Measurements from ENCODE around the gene PSORS1C1.
A peak's percentile ranks its signal among the peaks of the same experiment; 100 is the strongest.

The PSORS1C1 gene

DNA sequence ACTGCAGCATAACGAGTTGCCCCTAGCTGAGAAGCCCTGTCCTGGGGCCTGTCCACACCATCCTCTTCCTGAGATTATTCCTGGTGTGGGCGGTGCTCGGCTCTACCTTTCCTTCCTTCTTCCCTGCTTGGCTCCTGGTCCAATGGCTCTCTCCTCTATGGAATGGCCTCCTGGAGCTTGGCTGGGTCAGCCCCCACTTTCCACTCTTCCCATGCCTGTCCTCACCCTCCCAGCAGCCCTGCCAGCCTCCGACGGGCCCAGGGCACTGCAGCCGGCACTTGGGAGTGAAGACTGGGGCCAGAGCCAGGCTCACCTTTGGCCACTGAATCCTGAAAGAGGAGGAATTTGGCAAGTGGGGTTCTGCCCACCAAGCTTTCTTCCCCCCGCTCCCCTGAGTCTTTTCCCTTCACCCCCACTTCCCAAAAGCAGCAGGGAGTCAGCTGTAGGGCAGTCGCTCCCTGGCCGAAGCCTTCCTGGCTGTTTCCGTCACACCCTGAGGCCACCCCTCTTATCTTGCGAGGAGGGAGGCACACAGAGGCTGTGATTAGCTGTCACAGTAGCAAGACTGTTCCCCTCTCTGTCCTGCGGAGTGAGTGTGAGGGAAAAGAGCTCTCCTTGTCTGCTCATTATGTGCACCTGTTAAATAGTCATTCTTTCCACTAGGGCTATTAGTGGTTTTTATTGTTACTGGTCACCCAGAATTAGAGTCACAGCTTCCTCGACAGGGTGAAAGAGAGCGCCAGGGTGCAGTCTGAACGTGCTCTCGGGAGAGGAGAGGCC is 12.0 kb downstream of the PSORS1C1 start:
- no peak for DNase-seq

DNA sequence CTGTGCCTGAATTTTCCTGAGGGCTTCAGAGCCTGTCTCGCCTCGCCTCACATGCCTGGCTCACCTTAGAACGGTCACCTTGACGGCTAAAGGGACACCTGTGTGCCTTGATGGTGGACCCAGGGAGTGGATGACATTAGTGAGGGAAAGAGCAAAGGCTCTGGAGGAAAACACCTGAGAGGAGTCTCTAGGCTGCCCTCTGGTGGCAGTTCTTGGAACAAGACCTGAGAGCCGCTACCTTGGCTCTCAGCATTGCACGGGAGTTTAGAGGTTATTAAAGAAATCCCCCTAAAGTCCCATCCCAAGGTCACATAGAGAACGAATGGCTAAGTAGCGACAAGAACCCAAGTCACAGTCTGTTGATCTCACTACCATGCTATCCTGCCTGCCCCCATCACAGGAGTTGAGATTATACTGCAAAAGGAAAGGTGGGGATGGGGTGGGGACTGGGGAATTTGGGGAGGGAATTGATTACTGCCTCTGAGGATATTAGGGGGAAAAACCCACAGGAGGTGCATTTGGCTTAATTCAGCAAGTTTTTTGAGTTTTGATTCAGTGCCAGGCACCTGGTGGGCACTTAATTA is 13.6 kb downstream of the PSORS1C1 start:
- DNase-seq: peak; percentile 34

DNA sequence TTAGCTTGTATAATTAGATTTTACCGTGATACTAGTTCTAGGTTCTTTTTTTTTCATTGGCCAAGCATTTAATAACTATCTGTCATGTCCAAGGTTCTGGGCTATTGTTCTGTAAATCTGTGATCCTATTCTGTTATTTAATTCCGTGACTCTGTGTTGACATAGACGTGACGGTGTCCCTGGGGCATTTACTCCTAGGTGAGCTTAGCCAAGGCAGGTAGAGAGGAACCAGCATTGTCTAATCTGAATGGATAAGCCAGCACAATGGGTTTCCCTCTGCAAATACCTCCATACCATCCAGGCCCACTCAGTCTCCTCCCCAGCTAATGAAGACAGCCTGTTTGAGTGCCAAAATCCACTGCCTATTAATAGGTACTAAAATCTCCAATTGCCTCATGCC is 14.5 kb downstream of the PSORS1C1 start:
- DNase-seq: no peak

DNA sequence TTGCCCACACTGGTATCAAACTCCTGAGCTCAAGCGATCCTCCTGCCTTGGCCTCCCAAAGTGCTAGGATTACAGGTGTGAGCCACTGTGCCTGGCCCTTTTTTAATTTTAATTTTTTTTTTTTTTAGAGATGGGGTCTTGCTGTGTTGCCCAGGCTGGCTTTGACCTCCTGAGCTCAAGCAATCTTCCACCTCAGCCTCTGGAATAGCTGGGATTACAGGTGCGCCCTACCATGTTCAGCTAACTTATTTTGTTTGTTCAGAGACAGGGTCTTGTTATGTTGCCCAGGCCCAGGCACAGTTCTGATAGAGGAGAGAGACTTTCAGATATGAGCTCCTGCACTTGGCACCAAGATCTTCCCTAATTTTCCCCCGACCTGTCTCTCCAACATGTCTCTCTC is 16.2 kb downstream of the PSORS1C1 start:
- DNase-seq: no peak

DNA sequence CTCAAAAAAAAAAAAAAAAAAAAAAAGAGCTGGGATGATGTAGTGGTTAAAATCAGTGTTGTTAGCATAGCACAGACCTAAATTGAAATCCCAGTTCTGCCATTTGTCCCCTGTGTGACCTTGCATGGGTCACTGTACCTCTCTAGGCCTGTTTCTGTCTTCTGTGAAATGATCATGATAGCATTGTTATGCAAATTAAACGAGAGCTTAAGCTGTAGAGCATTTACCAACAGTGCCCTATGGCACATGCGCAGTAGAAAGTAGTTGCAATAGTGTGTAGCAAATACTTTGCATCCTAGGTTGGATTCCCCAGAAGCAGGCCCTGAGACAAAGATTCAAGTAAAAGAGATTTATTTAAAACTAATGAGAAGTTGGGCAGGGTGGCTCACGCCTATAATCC is 17.0 kb downstream of the PSORS1C1 start:
- DNase-seq: no peak

DNA sequence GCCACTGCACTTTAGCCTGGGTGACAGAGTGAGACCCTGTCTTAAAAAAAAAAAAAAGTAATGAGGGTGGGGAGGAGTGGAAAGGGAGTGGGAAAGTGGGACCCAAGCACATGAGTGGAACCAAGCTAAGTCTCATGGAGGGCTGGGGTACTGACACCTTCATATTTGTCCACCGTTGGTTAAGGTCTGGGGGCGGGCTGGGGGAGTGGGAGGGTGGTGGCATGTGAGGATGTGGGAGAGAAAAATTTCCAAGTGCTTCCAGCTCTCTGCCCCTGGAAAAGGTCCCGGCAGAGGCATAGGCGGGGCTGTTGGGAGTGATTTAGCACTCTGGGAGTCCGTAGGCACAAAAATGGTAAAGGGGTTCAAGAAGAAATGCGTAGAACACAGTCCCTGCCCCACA is 18.2 kb downstream of the PSORS1C1 start:
- no peak for DNase-seq

DNA sequence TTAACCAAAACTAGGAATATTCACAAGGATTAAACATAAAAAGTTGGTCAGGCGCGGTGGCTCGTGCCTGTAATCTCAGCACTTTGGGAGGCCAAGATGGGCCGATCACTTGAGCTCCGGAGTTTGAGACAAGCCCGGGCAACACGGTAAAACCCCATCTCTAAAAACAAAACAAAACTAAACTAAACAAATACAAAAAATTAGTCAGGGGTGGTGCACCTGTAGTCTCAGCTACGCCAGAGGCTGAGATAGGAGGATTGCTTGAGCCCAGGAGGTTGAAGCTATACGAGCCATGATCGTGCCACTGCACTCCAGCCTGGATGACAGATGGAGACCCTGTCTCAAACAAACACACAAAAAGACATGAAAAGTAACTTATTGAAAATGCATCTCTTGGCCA is 21.1 kb downstream of the PSORS1C1 start:
- no peak for DNase-seq

DNA sequence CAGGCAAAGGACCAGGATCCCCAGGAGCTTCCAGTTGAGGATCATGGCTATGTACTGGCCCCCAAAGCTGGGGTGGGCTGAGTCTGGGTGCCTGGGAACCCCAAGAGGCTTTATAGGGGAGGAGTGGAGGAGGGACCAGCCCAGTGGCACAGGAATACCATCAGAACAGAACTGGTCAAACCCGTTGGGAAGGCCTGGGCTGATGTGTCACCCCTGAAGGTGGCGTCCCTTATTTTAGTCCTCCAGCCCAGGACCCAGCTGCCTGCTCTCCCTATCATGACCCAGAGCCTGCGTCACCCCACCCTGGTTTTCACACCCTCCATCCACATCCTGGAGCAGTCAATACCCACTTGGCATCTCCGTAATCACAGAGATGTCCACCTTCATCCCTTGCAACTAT is 24.4 kb downstream of the PSORS1C1 start, which contains the start of gene PSORS1C2:
PSORS1C2 (minus strand) TSS at position 85 of the 400 bp plus-strand sequence; CDS start at position 45, 40 bp downstream.
- DNase-seq: no peak

DNA sequence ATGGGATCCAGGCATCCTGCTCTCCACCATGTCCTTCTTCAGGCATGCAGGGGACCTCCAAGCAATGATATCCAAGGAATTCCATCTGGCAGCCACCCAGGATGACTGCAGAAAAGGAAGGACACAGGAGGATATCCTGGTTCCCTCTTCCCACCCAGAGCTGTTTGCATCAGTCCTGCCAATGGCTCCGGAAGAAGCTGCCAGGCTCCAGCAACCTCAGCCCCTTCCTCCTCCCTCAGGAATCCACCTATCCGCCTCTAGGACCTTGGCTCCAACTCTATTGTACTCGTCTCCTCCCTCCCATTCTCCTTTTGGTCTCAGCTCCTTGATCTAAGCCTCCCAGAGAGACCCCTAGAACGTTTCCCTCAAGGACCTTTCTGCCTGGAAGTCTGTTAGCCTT is 25.0 kb downstream of the PSORS1C1 start:
- peak; percentile 93 for DNase-seq

DNA sequence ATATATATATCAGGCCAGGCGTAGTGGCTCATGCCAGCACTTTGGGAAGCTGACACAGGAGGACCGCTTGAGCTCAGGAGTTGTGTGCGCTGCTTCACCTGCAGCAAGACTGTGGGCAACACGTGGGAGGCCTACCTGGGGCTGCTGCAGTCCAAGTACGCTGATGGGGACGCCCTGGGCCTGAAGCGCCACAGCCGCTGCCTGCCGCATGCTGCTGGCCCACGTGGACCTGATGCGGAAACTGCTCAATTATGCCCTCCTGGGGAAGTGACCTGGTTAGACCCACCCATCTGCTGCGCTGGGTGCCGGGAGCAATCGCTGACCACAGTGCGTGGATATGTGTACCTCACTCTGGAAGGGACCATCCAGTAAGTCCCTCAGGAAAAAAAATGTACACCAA is 26.0 kb downstream of the PSORS1C1 start:
- DNase-seq: no peak

DNA sequence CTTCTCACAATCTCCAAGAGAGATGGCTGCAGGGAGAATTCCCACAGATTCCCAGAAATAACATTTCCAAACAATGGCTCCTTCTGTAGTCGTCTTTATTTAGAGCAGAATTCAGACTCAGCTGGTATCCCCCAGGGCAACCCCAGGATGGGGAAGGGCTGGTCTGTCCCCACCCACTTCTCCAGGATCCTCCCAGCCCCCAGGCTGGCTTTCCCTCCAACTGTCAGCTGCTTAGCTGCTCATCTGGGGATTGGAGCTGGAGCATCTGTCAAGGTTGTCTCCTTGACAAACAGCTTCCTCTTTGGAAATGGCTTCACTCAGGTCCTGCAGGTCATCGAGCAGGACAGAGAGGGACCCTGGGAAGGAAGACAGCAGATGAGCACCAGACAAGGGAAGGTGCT is 27.8 kb downstream of the PSORS1C1 start:
- no peak for DNase-seq

DNA sequence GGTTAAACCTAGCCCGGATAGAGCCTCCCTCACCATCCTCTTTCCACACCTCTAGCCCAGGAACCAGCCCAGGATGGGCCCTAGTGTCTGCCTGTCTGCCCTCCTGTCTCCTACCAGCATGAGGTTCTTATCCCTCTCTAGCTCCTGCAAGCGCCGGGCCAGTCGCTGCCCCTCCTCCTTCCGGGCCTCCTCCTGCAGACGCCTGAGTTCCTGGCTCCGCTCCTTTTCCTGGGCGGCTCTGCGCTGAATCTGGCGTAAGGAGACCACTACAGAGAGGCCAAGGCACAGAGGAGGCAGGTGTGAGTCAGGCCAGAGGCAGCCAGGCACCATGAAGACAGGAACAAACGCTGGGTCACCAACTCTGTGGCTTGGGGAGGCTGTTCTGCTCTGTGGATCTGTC is 28.5 kb downstream of the PSORS1C1 start:
- DNase-seq: peak; percentile 70

DNA sequence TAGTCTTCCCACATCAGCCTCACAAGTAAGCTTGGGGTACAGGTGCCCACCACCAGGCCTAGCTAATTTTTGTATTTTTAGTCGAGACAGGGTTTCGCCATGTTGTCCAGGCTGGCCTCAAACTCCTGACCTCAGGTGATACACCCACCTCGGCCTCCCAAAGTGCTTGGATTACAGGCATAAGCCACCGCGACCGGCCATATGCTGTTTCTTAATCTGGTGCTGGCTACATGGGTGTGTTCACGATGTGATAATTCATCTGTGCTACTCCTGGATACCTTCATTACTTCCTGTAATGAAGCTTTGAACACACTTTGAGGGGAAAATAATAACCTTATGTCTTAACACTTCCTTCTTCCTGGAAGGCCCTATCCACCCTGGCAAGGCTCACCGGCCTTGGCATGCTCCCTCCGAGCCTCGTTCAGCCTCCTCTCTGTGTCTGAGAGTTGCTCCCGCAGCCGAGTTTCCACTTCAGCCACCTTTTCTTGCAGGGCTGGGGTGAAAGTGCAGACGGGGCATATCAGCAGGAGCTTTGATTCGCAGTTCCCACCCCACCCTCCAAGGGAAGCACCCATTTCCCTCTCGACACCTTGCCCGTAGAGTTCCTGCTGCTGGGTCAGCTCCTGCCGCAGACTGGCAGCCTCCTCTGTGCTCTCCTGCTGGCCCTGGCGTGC is 29.8 kb downstream of the PSORS1C1 start:
- no peak for DNase-seq

DNA sequence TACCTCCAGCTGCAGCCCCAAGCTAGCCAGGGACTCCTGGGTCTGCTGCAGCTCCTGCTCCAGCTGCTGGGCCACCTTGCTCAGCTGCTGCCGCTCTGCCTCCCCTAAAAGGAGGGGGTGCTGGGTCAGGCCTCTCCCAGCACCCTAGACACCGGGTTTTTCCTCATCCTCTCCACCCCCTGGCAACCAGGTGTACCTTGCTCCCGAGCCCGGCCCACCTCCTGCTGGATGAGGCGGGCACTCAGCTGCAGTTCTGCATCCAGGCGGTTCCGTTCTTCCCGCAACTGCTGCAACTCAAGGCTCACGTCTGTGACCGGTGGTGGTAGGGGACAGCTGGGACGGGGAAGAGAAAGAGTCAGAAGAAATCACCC is 30.4 kb downstream of the PSORS1C1 start:
- DNase-seq: no peak

DNA sequence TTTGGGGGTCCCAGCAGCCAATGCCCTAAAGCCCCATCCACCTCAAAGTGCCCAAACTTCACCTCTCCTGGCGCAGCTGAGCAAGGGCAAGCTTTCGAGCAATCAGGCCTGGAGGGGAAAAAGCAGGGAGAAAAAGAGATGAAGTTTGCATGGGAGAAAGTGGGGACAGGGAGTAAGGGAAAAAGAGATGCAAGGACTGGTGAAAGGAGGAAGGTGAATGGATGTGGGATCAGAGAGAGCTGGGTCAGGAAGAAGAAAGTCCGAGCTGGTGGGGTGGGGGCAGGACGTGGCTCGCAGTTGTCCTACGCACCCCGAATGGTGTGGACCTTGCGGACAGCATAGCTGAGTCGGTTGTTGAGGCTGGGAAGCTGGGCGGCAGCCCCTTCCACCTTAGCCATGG is 30.8 kb downstream of the PSORS1C1 start:
- no peak for DNase-seq

DNA sequence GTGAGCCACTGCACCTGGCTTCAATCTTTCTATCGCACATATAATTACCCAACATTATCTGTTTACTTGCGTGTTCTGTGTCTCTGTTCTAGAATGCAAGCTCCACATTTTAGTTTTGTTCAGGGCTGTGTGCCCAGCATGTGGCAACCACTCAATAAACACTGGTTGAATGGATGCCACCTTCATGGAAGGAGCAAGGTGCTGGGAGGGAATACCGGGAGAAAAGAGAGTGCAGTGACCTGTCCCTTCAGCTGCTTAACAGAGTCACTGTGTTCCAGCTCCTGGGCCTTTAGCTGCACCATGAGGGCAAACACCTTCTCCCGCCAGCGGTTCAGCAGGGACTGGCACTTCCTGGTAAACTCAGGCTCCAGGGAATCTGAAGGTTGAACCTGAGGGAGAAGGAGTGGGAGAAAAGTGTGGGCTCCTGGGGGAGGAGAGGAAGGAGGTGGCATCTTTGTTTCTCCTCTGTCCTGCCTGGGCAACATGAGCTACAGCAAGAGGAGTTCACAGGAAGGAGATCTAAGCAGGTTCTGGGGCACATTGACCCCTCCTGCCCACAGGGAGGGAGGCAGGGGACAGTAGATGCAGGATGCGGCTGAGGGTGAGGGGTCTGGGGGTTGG is 35.3 kb downstream of the PSORS1C1 start:
- no peak for DNase-seq

DNA sequence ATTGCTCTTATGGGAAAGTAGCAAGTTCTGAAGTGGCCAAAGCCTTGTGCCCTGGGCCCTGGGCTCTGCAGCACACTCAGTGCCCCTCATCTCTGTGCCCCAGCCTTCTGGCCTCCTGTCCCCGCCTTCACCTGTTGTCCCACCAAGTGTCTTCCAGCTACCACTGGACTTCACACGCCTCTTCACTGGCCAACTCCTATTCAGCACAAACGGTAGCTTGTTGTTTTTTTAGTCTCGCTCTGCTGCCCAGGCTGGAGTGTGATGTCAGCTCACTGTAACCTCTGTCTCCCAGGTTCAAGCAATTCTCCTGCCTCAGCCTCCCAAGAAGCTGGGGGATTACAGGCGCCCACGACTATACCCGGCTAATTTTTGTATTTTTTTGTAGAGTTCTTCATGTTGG is 38.2 kb downstream of the PSORS1C1 start:
- no peak for DNase-seq

DNA sequence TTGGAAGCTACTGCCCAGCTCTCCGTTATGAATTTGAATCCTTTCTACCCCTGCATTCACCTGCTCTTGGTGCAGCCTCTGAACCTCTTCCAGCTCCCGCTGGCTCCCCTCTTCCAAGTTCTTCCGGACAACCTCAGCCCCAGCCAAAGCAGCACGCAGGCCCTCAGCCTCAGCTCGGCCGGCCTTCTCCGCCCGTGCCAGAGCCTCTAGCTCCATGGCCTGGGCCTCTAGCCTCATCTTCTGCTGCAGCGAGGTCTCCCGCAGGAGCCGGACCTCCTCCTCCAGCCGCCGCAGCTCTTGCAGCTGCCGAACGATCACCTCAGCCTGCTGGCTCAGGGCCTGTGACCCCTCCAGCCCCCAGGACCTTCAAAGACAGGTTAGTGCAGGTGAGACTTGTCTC is 39.8 kb downstream of the PSORS1C1 start:
- DNase-seq: no peak

DNA sequence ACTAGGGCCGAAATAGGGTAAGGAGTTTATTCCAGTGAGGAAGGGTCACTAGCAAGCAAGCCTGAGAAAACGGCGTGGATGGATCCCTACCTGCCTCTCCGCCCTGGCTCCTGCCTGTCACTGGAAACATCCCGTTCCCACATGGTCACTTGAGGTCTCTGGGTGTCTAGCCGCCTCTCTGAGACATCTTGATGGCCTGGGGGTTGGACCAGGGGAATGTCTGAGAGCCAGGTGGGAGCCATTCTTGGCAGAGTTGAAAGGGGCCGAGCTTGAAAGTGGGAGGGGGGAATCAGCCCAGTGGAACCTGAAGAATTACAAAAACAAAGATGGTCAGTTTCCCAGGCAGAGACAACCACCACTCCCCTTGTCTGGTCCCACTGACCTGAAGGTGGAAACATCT is 42.0 kb downstream of the PSORS1C1 start:
- DNase-seq: no peak

DNA sequence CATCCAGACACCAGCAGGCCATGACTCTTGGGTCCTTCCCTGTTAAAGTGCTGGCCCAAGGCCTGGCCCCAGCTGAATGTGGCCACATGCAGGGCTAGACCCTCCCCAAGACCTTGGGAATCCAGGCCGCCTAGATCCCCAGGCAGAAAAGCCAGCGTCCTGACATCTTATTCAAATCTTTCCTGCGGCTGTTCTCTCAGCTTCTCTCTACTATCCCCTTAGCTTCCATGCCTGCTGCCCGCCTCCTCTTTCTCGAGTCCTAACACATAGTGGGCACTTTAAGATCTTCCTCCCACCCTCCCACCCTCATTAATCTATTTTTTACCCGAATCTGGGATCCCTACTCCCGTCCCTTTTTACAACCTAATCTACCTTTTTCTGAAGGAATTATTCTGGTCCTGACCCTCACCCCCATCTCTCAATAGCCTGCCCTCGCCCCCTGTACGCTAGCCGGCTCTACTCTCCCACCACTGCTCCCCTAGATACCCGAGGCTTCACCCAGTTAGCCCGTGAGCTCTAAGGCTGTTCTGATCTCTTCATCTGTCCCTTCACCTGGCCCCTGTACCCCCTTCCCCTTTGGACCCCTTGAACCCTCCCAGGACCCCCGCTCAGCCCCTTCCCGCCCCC is 43.0 kb downstream of the PSORS1C1 start, which contains the start of gene CCHCR1:
CCHCR1 (minus strand) TSS at position 290 of the 627 bp plus-strand sequence; CDS start at position 88, 202 bp downstream.
- DNase-seq: no peak

DNA sequence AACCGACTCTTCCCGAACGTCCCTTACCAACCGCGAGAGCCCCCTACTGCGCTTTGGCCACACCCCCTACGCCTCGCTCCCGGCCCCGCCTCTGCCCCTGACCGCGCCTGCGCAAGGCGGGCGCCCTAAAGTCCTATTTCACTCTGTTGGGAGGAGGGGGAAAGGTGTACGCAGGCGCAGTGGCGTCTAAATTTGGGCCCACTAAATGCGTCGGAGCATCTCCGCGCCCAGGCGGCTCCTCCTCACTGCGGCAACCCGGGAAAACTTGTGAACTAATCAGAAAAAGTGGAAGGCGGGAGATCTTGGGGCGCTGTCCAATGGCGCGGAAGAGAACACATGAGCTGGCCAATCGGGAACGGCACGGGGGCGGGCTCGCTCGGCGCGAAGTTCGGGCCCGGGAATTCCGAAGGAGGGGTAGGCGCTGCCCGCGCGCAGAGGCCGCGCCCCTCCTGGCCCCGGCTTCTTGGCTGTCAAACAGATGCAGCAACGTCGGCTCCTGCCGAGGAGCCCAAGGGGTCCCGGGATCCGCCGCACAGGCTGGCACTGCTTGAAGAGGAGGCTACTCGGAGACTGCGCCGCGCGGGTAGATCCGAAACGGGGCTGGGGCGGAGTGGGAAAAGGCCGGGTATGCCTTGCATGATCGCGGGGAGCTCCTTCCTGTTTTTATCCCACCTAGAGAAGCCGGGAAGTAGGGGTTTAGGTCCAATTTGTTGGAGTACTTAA is 43.7 kb downstream of the PSORS1C1 start, which contains the start of gene TCF19:
TCF19 (plus strand) TSS at position 450 of the 723 bp plus-strand sequence. CDS start 881 bp downstream, outside the sequence.
- peak; percentile 99 for DNase-seq

Data from fibroblast of skin of scalp (primary cell).